H1 (cell line): ENCODE measurements around the gene NFKB1. TPM values are rescaled to one million over a fixed set of nuclear protein-coding genes. Genes with fewer than 3 reads are reported as not detected.

Experiments used
- CTCF ChIA-PET: fragments of 300-600 bp; sonication (Branson Sonifier 250); formaldehyde crosslinking; loops from one replicate; lab custom pipeline; 2021; ENCODE audit not compliant: partially characterized antibody; lab: Charles Lee
- POLR2A ChIA-PET: fragments of 300-600 bp; sonication (Branson Sonifier 250); formaldehyde crosslinking; loops from one replicate; lab custom pipeline; 2021; ENCODE audit warnings: inconsistent platforms; ENCODE audit not compliant: partially characterized antibody; lab: Charles Lee
- DNase-seq, 2 experiments: peaks; one replicate each; pipeline versions ENCODE4 v3.0.0 to v3.0.0-alpha.2; 2010 to 2022; ENCODE audit warnings: low spot score in 2 of 2, low read depth in 1 of 2, mixed read lengths in 1 of 2
- FAIRE-seq: peaks from 2 replicates; lab custom pipeline; 2011; peaks lifted over from hg19 to GRCh38; lab: Jason Lieb, UNC
- H2AFZ ChIP-seq: 2 replicates; pipeline ENCODE4 v1.8.1; 2012; ENCODE audit warnings: low read length, inconsistent platforms
- H2AK5ac ChIP-seq: 2 replicates; pipeline ENCODE4 v1.6.1; 2013; ENCODE audit warnings: low read depth, low read length
- H2BK120ac ChIP-seq: replicated peaks from 2 replicates; pipeline ENCODE3; 2013; ENCODE audit warnings: low read depth, low read length, inconsistent platforms
- H2BK12ac ChIP-seq: 2 replicates; pipeline ENCODE4 v1.6.1; 2013; ENCODE audit warnings: low read depth, low read length
- H2BK15ac ChIP-seq: 2 replicates; pipeline ENCODE4 v1.6.1; 2013; ENCODE audit warnings: low read length
- H2BK20ac ChIP-seq: 2 replicates; pipeline ENCODE4 v1.6.1; 2013; ENCODE audit warnings: low read length
- H2BK5ac ChIP-seq: 2 replicates; pipeline ENCODE4 v1.6.1; 2013; ENCODE audit warnings: low read depth, low read length
- H3K14ac ChIP-seq: 2 replicates; pipeline ENCODE4 v1.6.1; 2013; ENCODE audit warnings: inconsistent platforms; ENCODE audit not compliant: insufficient read length
- H3K18ac ChIP-seq: 2 replicates; pipeline ENCODE4 v1.6.1; 2013; ENCODE audit warnings: low read length; ENCODE audit errors: extremely low read depth
- H3K23ac ChIP-seq: 2 replicates; pipeline ENCODE4 v1.6.1; 2013; ENCODE audit warnings: inconsistent platforms; ENCODE audit not compliant: insufficient read length
- H3K23me2 ChIP-seq: 2 replicates; pipeline ENCODE4 v1.6.1; 2013; ENCODE audit warnings: low read depth, low read length
- H3K27ac ChIP-seq: 2 replicates; pipeline ENCODE4 v1.6.1; 2011; ENCODE audit warnings: low read depth, low read length, inconsistent platforms
- H3K27me3 ChIP-seq, 4 experiments: replicated peaks in 1 of 4; 1 replicate in 1 of 4; 2 replicates in 3 of 4; pipeline versions ENCODE4 v1.6.1 to v1.8.1; 2011 to 2013; ENCODE audit warnings: low read length in 3 of 4, mild to moderate bottlenecking in 3 of 4, inconsistent platforms in 2 of 4, mixed read lengths in 2 of 4, moderate library complexity in 1 of 4; ENCODE audit not compliant: control insufficient read depth in 3 of 4, insufficient read depth in 3 of 4; ENCODE audit errors: extremely low read depth in 1 of 4
- H3K36me3 ChIP-seq, 4 experiments: 2 replicates each; pipeline versions ENCODE4 v1.6.1 to v1.8.1; 2011 to 2013; ENCODE audit warnings: mild to moderate bottlenecking in 4 of 4, low read length in 3 of 4, moderate library complexity in 2 of 4, control low read depth in 1 of 4, inconsistent platforms in 1 of 4; ENCODE audit not compliant: insufficient read depth in 4 of 4, control insufficient read depth in 2 of 4
- H3K4ac ChIP-seq: replicated peaks from 2 replicates; pipeline ENCODE3; 2013; ENCODE audit warnings: low read length, low read depth, mixed read lengths, inconsistent platforms; ENCODE audit not compliant: insufficient read length
- H3K4me1 ChIP-seq, 4 experiments: replicated peaks in 1 of 4; 1 replicate in 1 of 4; 2 replicates in 3 of 4; pipeline versions ENCODE4 v1.6.1 to v1.8.1; 2011 to 2013; ENCODE audit warnings: low read length in 3 of 4, inconsistent platforms in 2 of 4, mixed read lengths in 1 of 4; ENCODE audit not compliant: insufficient read depth in 4 of 4, control insufficient read depth in 3 of 4
- H3K4me2 ChIP-seq, 2 experiments: 2 replicates each; pipeline versions ENCODE4 v1.6.1 to v1.8.1; 2011 to 2013; ENCODE audit warnings: low read depth in 2 of 2, low read length in 2 of 2, control low read depth in 1 of 2, inconsistent platforms in 1 of 2, mild to moderate bottlenecking in 1 of 2; ENCODE audit not compliant: insufficient read depth in 1 of 2
- H3K4me3 ChIP-seq, 4 experiments: fragments of 200-600, 300-600 bp in 1 of 4; sonication (generic), shearing (Covaris generic), sonication (Bioruptor Twin) in 1 of 4; 2 replicates each; pipeline versions ENCODE4 v1.5.1 to v1.8.1; 2011 to 2016; ENCODE audit warnings: low read length in 4 of 4, low read depth in 3 of 4, control low read depth in 2 of 4, inconsistent platforms in 2 of 4, mild to moderate bottlenecking in 2 of 4, mixed read lengths in 1 of 4, moderate library complexity in 1 of 4; ENCODE audit not compliant: insufficient read depth in 2 of 4; ENCODE audit errors: extremely low read depth in 1 of 4
- H3K56ac ChIP-seq: replicated peaks from 2 replicates; pipeline ENCODE3; 2013; ENCODE audit warnings: low read depth, mild to moderate bottlenecking, mixed read lengths, low read length, inconsistent platforms; ENCODE audit not compliant: insufficient read length
- H3K79me1 ChIP-seq: 2 replicates; pipeline ENCODE4 v1.6.1; 2013; ENCODE audit warnings: low read depth, low read length, control low read depth
- H3K79me2 ChIP-seq, 2 experiments: 2 replicates each; pipeline versions ENCODE4 v1.6.1 to v1.8.1; 2012 to 2013; ENCODE audit warnings: low read length in 2 of 2, mild to moderate bottlenecking in 2 of 2, inconsistent platforms in 1 of 2; ENCODE audit not compliant: insufficient read depth in 2 of 2, control insufficient read depth in 1 of 2
- H3K9ac ChIP-seq, 4 experiments: replicated peaks in 1 of 4; 1 replicate in 1 of 4; 2 replicates in 3 of 4; pipeline versions ENCODE4 v1.6.1 to v1.8.1; 2011 to 2013; ENCODE audit warnings: low read depth in 3 of 4, low read length in 3 of 4, control low read depth in 2 of 4, mild to moderate bottlenecking in 2 of 4, moderate library complexity in 2 of 4, inconsistent platforms in 1 of 4; ENCODE audit errors: extremely low read depth in 1 of 4
- H3K9me3 ChIP-seq, 2 experiments: 2 replicates each; pipeline versions ENCODE4 v1.6.1 to v1.8.1; 2012 to 2013; ENCODE audit warnings: mild to moderate bottlenecking in 2 of 2, moderate library complexity in 2 of 2, control low read depth in 1 of 2, inconsistent platforms in 1 of 2, low read depth in 1 of 2, low read length in 1 of 2, mixed read lengths in 1 of 2; ENCODE audit not compliant: insufficient read depth in 2 of 2
- H4K20me1 ChIP-seq, 2 experiments: replicated peaks in 1 of 2; 2 replicates each; pipeline versions ENCODE3 to v1.8.1; 2011 to 2013; ENCODE audit warnings: inconsistent platforms in 2 of 2, low read length in 2 of 2, mild to moderate bottlenecking in 1 of 2; ENCODE audit not compliant: insufficient read depth in 2 of 2, control insufficient read depth in 1 of 2
- H4K5ac ChIP-seq: 2 replicates; pipeline ENCODE4 v1.6.1; 2013; ENCODE audit warnings: low read length, low read depth, mixed read lengths, inconsistent platforms; ENCODE audit not compliant: insufficient read length
- H4K8ac ChIP-seq: 2 replicates; pipeline ENCODE4 v1.8.0; 2013; ENCODE audit warnings: mild to moderate bottlenecking, moderate library complexity, low read length, inconsistent platforms; ENCODE audit not compliant: insufficient read depth; ENCODE audit errors: extremely low read depth
- H4K91ac ChIP-seq: replicated peaks from 2 replicates; pipeline ENCODE3; 2013; ENCODE audit warnings: low read length, mixed read lengths, inconsistent platforms; ENCODE audit not compliant: insufficient read length
- ASH2L ChIP-seq: fragments of 200-600, 300-600 bp; sonication (generic); IDR thresholded peaks from one replicate; pipeline ENCODE4 v1.7.1; 2017; ENCODE audit warnings: low read length
- BCL11A ChIP-seq, 2 experiments: IDR thresholded peaks; one replicate each; pipeline ENCODE4 v1.6.1; 2011; ENCODE audit warnings: low read depth in 2 of 2, low read length in 2 of 2, mild to moderate bottlenecking in 2 of 2
- CTCF ChIP-seq, 3 experiments: IDR thresholded peaks; 1 replicate in 2 of 3; 2 replicates in 1 of 3; pipeline versions ENCODE4 v1.5.1 to v1.6.1; 2011; ENCODE audit warnings: low read length in 3 of 3, mild to moderate bottlenecking in 3 of 3, inconsistent platforms in 2 of 3, low read depth in 1 of 3, moderate library complexity in 1 of 3; ENCODE audit not compliant: insufficient read depth in 1 of 3; ENCODE audit errors: control extremely low read depth in 1 of 3
- EP300 ChIP-seq, 2 experiments: IDR thresholded peaks; 1 replicate in 1 of 2; 2 replicates in 1 of 2; pipeline ENCODE4 v1.6.1; 2011 to 2012; ENCODE audit warnings: low read depth in 2 of 2, low read length in 2 of 2, mild to moderate bottlenecking in 2 of 2, borderline replicate concordance in 1 of 2, inconsistent platforms in 1 of 2, moderate library complexity in 1 of 2
- EZH2 ChIP-seq: fragments of 200-600 bp; sonication (generic); IDR thresholded peaks from 2 replicates; pipeline ENCODE4 v1.7.1; 2012; ENCODE audit warnings: low read depth, mild to moderate bottlenecking, moderate library complexity, low read length, inconsistent platforms; ENCODE audit not compliant: severe bottlenecking
- NRF1 ChIP-seq: IDR thresholded peaks from 2 replicates; pipeline ENCODE4 v1.6.1; 2011; ENCODE audit warnings: mild to moderate bottlenecking, low read depth, low read length, improper control_type of control experiment
- RXRA ChIP-seq: IDR thresholded peaks from 2 replicates; pipeline ENCODE4 v1.6.1; 2011; ENCODE audit warnings: low read depth, mild to moderate bottlenecking, low read length, moderate library complexity; ENCODE audit not compliant: insufficient read depth
- SIRT6 ChIP-seq: IDR thresholded peaks from one replicate; pipeline ENCODE4 v1.7.1; 2012; ENCODE audit warnings: low read length, inconsistent platforms
- SP2 ChIP-seq: IDR thresholded peaks from 2 replicates; pipeline ENCODE4 v1.6.1; 2012; ENCODE audit warnings: mild to moderate bottlenecking, low read length, inconsistent platforms
- TBP ChIP-seq: IDR thresholded peaks from 2 replicates; pipeline ENCODE4 v1.6.1; 2011; ENCODE audit warnings: low read depth, low read length, improper control_type of control experiment
- ZNF274 ChIP-seq: IDR thresholded peaks from 2 replicates; pipeline ENCODE4 v1.7.0; 2012; ENCODE audit warnings: low read length, borderline replicate concordance; ENCODE audit errors: extremely low read depth
- WGBS, 2 experiments: shearing (Covaris generic) in 1 of 2; methylation state at CpG; one replicate each; pipeline versions ENCODE4 v1.1.6 to v1.1.7; 2013 to 2015; ENCODE audit warnings: low lambda C conversion rate in 2 of 2, mixed read lengths in 2 of 2, inconsistent platforms in 1 of 2, low coverage in 1 of 2, missing lambda C conversion rate in 1 of 2; ENCODE audit not compliant: insufficient replicate concordance in 2 of 2, insufficient coverage in 1 of 2, insufficient read length in 1 of 2; ENCODE audit errors: extremely low coverage in 1 of 2, missing lambda C conversion rate in 1 of 2; 5-methylcytosine and 5-hydroxymethylcytosine counted together
- polyA plus RNA-seq, 7 experiments: library from polyadenylated mRNA; depleted of rRNA in 3 of 7; stranded (reverse) in 5 of 7; unstranded in 2 of 7; fragments of >200 nt in 5 of 7; fragments of 200-250 nt in 2 of 7; gene quantifications; 1 replicate in 5 of 7; 2 replicates in 1 of 7; 4 replicates in 1 of 7; pipeline versions ENCODE4 v1.2.1 to v1.2.3, GENCODE V29; 2011 to 2013; ENCODE audit warnings: missing spikeins in 2 of 7, mixed read lengths in 2 of 7
- total RNA-seq: library from RNA; stranded (reverse); fragmentation: NEBNext Ultra II Directional; extraction: Animal tissue kit (Norgen Biotek cat#: 25700); gene quantifications from 2 replicates; pipeline ENCODE4 v1.2.1, GENCODE V29; 2021

Gene NFKB1
- total and polyA plus RNA-seq, 2 of the 8 experiments (the other 6 are each of a cell fraction or from before 2014, with no cell fraction given): 2.9 to 6.8 TPM

GRCh38 chr4:102552781-102553180 is 51.6 kb downstream of the NFKB1 start:
- H2BK20ac ChIP-seq: no peak overlapping the region
- no peak overlapping the region for H4K91ac ChIP-seq
- H3K27ac ChIP-seq: no peak overlapping the region
- H2BK12ac ChIP-seq: no peak overlapping the region
- POLR2A ChIA-PET: no interaction called here
- no peaks in the 10 kb centered on the region for H3K23me2 ChIP-seq
- H3K79me2 ChIP-seq: no peaks in the 10 kb centered on the region
- H3K27me3 ChIP-seq: no peaks in the 10 kb centered on the region
- H2BK15ac ChIP-seq: no peak overlapping the region
- no peak overlapping the region for H3K56ac ChIP-seq
- no peak overlapping the region for H2BK5ac ChIP-seq
- H3K9me3 ChIP-seq: no peaks in the 10 kb centered on the region
- no peak overlapping the region for H4K8ac ChIP-seq
- 95% methylated on average over 1 of the region's 1 CpG; no CpG with 5 or more reads in 1 of the 2 experiments for WGBS, 2 experiments
- H4K5ac ChIP-seq: no peak overlapping the region
- H3K4me1 ChIP-seq: no peaks in the 10 kb centered on the region
- H4K20me1 ChIP-seq: no peaks in the 10 kb centered on the region
- no peaks in the 10 kb centered on the region for H3K79me1 ChIP-seq
- no peak overlapping the region for H3K4me2 ChIP-seq
- no peak for DNase-seq
- H3K4ac ChIP-seq: no peak overlapping the region
- no peak overlapping the region for H3K23ac ChIP-seq
- no peak overlapping the region for H3K9ac ChIP-seq
- H3K18ac ChIP-seq: no peak overlapping the region
- CTCF ChIA-PET: interaction anchor here (1.3 kb wide), 1 partner anchor 12 kb away, joined by 4 read pairs; no protein-coding TSS in a partner anchor
- H2AFZ ChIP-seq: no peak overlapping the region
- TF ChIP-seq EP300 (IDR thresholded peaks at IDR 0.05; ENCODE audit: borderline replicate concordance in 1 of 2, low read depth in 2 of 2, low read length in 2 of 2) (no peak), NRF1 (no peak), CTCF (IDR thresholded peaks at IDR 0.05; ENCODE audit: control extremely low read depth in 1 of 3, insufficient read depth in 1 of 3, low read depth in 1 of 3, low read length in 3 of 3) (no peak), TBP (no peak), RXRA (no peak), ZNF274 (no peak), BCL11A (IDR thresholded peaks at IDR 0.05; ENCODE audit: low read depth in 2 of 2, low read length in 2 of 2) (no peak), SP2 (no peak), EZH2 (no peak), ASH2L (no peak), SIRT6 (no peak)
- no peak overlapping the region for H3K4me3 ChIP-seq
- no peaks in the 10 kb centered on the region for H3K36me3 ChIP-seq
- H2AK5ac ChIP-seq: no peak overlapping the region
- no peak for FAIRE-seq
- no peak overlapping the region for H2BK120ac ChIP-seq
- no peak overlapping the region for H3K14ac ChIP-seq
